NK-92 treated with Interleukin-12 subunit alpha and Interleukin-12 subunit beta, amount 100 ng/mL, for 24 hours (cell line): ENCODE results near the gene SKIDA1.

ENCODE experiments used
- DNase-seq: peaks from one replicate; lab custom pipeline; 2025; lab: John Stamatoyannopoulos, UW

Gene SKIDA1

DNA sequence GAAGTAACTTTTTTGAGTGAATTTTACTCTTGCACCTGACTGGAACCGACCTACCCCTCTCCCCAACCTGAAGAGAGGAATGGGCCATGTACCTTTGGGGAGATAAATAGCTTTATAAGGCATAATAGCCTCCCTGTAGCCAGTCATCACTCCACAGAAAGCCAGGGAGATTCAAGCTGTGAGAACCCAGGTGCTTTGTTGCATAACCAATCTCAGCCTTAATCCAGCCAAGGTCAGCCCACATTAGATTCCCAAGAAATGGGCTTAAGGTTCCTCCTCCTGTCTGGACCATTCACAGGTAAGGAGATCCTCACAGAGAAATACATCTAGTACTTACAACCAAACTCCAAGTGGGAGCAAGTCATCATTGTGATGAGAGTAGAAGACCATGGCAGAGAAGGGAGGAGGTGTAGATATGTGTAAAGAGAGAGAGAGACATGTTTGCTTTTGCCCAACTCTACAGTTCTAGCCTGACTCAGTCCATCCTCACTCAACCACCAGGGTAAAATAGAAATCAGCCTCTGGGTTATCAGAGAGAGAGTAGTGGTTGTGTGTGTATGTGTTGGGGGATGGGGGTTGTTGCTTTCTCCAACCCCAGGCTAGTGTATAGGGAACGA, 23.6 kb downstream of the SKIDA1 start:
- no peak for DNase-seq

DNA sequence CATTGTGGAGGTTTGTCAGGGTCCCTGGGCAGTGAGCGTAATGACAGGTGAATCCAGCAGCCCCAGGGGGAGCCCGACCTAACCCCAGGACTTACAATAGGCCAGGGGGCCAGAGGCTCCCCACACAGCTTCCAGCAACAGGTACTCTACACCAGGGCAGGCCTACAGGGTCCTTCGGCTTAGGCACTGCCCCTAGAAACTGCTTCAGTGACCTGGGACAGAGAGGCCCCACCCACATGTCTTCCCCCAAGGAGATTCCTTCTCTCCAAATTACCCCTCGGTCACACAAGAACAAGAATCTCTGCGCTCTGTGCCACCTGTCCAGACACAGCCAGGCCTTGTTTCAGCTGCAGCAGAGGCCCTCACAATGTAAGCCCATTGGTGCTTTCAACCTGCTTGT, 24.4 kb downstream of the SKIDA1 start:
- no peak for DNase-seq

DNA sequence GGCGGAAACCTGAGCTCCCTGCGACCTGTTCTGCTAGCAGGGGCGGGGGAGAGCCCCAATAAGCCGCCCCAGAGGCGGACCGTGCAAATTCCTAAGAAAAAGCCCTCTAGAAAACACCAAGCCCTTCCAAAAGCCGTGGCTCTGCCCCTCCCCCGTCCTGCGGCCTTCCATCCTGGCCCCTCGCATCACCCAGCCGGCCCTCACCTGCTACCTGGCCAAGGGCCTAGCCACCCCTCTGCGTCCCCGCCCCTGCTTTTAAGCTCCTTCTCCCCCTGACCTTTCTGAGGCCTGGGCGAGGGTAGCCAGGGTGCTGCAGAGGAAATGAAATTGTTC, 24.9 kb downstream of the SKIDA1 start:
- no peak for DNase-seq

DNA sequence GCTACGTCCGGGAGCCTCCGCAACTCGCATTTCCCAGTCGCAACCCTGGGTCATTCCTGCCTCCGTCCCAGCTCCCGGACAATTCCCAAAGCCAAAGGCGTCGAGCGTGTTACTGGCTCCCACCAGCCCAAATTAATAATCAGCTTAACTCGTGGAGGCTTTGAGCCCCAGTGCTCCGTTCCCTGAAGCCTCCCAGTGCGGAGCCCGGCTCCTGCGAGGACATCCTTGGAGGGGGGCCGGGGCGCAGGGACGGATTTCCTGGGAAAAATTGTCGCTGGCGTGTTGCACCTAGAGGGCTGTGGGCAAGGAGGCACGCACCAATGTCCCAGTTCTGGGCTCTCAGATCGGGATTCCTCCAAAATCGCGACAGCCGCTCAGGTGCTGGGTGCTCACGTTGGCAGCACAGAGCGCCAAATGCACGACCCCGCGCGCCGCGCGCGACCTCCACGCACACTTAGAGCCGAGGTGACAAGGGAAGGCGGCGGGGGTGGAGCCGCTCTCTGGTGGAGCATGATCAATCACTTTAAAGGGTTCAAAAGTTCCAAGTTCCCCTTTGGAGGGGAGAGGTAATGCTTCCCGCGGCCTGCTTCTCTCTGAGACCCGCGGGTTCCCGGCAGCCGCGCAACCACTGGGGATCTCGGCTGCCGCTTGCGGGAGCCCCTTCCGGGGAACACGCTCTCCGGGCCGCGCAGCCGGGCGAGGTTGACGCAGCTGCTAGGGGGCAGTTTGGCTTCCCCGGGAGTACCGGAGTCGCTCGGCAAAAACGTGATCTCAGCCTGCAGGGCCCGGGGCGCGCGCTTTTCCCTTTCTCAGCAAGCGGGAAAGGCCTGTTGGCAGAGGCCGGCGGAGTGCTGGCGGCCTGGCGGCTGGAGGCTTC, 25.5 kb downstream of the SKIDA1 start:
- DNase-seq: no peak

DNA sequence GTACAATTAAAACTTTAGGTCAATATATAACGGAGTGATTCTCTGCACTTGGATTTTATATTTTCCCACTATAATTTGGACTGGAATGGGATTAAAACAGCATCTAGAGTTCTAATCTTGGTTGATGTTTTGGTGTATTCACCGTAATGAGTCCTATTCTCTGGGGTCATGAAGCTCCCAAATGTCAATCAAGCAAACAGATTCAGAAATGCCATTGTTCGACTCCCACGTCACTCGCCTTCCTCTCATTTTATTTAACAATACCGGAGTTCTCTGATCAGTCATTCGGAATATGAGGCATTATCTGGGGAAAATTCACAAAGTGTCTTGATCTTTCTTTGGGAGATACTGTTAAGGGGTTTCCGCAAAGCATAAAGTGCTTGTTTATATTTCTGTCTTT, 26.5 kb downstream of the SKIDA1 start:
- no peak for DNase-seq

DNA sequence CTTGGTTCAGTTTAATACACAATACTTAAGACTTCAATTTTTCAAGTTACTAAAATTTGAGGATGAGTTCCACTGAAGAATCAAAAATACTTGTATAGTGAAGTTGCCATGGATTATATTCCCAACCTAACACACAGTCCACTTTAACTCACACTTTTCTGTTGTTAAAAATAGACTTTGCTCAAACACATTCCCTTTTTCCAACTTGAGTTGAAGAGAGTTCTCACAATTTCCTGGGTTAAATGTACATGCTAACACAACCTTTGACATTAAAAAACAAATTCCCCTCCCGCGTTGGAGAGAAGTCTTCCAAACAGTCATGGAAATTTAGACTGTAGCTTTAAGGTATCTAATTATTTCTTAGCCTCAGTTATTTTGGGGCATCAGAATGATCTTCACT, 27.1 kb downstream of the SKIDA1 start:
- no peak for DNase-seq

DNA sequence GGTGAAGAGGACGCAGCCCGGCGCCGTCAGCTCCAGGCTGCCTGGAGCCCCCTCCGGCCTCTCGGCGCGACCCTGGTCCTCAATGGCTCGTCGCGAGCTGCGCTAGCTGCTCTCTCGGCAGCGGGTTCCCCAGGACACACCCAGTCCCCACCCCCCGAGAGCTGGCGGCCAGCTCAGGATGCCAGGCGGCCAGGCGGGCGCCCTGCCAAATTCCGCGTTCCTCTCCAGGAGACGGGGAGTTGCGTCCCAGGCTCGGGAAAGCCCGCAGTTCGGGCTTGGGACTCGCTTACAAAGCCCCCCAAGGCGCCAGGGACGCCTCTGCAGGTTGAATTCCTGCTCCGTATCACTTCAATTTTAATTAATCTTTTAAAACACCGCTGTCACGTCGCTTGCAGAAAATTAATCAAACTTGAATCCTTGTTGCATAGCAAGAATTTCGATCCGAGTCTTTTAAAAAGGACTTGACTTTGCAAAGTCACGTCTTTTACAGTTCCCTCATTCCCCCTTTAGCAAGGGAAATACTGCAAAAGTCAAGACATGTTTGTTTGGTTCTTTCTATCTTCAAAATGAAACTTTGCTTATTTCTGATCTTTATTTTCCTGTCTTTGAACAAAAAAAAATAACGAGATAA, 28.2 kb downstream of the SKIDA1 start:
- no peak for DNase-seq

DNA sequence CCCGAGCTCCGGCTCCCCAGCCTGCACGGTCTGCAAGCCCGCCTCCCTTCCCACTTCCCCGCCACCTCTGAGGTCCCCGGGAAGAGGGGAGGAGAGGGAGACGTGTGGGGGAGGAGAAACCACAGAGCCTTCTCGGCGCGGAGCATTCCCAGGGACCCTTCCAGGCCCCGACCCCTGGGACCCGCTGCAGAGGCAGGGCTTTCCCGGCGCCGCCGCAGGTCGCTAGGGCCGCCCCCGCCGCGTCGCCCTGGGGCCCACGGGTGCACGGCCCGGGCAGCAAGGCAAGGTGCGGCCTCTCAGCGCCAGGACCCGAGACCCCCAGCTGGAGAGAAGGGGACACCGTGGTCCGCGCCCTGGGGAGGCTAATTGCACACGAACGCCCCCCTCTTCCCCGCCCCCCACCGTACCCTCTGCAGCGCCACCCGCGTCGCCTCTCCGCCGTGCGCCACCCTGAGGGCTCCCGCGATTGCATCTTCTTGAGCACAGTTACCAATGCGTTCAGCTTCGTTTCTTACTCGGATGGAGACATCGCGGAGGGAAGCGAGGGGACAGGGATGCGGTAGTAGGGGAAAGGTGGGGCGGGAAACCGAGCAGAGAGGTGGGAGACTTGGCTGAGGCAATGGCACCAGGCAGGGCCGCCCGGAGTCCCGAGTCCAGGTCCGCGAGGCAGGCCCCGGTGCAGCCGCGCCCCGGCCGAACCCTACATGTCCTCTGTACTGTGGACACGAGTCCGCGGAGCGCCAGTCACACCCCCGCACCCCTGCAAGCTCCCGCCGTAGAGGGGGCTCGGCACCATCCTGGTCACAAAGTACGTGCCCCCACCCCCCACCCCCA, 28.9 kb downstream of the SKIDA1 start:
- peak; percentile 8 for DNase-seq

DNA sequence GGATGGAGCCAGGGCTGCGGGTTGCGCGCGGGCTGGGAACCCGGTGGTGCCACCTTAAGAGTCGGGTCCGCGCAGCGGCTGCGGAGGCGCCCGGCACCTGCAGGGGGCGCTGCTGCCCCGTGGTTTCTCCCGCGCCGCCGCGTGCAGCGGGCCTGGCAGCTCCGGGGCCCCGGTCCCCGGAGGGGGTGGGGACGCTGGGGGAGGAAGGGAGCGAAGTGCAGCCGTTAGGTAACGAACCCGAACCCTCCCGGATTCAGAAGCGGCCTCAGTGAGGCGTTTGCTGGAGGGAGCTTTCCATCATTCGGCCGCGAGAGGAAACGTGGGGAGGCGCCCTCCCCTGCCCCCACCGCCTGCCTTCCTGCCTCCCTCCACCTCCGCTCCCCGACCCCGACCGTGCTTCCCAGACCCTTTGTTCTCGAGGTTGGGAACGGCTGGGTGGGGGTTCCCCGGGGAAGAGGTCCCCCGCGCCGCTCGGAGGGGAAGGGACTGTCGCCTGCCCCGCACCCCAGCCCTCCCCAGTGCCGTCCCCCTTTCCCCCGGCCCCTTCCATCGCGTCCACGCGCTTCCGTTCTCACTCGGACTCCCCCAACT, 29.6 kb downstream of the SKIDA1 start:
- peak; percentile 55 for DNase-seq

DNA sequence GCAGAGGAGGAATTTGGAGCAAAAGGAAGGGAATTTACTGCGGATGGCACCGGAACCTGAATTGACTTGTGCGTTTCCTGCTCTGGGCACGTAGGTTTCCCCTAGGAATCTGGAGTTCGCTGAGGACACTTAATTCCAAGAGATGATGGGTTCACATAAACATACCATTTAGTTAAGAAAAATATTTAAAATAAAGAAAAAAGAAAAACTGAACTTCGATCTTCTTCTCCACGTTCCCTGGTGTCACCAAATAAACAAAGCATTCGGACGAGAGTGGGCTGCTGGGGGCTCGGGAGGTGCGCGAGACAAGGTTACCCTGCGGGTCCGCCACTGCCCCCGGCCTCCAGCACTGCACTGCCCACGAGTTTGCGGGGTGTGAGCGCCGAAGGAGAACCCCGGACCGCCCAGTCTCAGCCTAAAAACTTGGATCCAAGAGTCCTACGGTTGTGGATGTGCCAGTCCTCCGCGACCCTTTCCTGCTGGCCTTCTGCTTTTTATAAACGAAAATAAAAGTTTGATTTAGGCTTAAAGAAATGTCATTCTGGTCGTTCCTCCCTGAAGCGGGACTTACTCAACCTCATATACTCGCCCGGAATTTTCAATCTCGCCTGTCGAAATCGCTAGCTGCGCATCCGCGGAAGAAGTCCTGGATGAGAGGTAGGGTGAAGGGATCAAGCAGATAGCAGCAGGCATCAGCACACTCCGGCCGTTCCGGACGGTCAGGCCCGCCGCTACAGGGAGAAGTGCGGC, 30.3 kb downstream of the SKIDA1 start:
- no peak for DNase-seq

DNA sequence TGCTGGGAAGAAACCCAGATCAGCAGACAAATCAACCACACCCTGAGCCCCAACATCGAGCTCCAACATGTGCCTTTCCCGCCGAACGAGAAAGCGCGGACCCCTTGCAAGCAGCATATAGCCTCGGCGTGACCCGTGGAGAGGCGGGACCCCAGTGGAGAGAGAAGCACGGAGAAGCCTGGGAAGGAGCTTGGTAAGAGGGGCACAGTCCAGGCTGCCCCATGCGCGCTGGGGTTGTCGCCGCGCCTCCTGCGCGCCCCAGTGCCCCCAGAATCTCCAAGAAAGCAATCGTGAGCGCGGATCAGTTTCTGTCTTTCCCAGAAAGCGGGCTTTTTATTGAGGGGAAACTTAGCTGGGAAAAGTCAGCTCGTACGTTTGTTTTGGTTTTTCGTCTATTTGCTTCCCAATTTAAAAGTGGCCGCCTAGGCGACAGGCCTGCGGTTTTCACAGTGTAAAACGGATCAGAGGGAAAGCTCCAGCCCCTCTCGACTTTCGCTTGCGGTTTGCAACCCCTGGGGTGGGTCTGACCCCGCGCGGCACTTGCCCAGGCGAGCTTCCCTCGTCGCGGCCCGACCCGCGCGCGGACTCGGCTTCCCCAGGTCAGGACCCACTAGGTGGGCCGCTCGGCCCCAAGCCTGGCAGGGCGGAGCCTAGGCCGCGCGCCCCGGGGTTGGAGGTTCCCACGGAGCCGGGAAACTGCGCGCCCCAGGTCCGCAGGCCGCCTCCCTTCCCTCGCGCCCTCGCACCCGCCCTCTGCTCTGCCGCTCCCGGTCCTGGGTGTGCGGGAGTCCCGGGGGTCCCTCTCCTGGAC, 31.1 kb downstream of the SKIDA1 start:
- DNase-seq: no peak

DNA sequence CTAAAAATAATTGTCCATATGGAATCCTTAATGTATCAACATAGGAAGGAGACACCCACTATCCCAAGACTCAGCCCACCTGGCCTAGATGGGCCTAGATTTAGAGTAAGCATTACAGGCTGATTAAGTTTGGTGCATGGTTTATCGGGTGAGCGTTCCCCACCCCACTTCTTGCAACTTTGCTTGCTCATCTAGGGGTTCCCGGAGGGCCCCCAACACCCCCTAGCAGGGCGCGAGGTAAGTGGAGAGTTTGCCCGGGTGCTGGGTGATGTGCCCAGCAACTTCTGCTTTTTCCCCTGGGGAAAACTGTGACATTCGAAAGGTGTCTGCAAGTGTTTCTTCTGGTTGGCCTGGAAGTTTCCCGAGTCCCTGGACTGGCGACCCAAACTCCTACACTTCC, 31.7 kb downstream of the SKIDA1 start:
- DNase-seq: no peak

DNA sequence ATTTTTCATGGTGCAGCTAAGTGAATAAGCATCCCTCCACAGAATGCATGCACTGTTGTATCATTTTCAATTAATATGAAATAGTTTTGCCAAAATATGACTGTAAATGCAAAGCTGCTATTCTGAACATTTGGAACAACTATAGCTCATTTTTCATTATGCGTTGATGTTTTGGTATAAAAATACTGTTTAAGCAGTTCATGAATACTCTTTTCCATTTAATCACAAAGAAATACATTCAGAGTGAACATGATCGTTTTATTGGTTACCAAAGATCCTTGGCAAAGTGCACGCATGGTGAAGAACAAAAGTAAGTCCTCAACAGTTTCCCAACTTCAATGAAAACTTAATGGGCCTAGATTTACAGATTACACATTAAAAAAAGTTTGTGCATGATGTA, 33.1 kb downstream of the SKIDA1 start:
- no peak for DNase-seq

DNA sequence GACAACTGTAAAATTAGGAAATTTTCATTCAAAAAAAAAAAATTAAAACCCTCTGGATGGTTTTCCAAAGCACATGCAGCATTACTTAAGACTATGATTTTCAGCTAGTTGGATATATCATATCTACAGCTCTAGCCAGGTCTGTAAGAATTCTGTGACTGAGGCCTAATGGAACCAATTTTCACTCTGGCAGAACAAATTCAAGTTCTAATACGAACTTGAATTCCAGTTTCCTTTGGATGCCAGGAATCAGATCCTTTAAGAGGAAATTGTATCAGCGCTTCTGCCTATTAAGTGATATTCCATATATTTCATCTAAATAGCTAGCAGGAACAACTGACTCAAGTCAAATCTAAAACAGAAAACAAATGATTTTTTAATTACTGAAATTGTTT, 34.8 kb downstream of the SKIDA1 start:
- DNase-seq: no peak

DNA sequence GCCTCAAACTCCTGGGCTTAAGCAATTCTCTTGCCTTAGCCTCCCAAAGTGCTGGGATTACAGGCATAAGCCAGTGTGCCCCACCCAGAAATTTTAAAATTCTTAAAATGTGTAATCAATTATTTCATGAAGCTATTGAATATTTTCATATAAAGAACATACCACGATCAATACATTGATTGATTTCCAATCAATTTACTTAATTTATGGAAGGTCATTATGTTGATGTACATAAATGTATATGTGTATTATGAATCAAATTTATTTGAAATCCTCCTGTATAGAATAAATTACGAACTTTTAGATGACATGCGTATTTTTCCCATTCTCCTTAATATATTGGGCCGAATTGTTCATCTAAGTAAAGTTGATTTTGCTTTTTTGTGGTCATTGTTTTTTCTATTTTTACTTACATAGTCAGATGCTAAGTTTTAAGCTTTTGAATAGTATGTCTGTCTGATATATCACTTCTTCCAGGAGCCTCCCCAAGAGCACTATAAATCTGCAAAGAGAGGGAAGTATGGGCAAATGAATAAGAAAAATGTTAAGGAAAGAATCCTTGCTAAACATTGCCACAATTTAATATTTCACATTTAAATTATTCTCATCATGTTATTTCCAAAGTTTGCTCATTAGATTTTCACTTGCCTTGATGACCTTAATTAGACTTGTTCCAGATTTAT, 35.3 kb downstream of the SKIDA1 start:
- DNase-seq: no peak

DNA sequence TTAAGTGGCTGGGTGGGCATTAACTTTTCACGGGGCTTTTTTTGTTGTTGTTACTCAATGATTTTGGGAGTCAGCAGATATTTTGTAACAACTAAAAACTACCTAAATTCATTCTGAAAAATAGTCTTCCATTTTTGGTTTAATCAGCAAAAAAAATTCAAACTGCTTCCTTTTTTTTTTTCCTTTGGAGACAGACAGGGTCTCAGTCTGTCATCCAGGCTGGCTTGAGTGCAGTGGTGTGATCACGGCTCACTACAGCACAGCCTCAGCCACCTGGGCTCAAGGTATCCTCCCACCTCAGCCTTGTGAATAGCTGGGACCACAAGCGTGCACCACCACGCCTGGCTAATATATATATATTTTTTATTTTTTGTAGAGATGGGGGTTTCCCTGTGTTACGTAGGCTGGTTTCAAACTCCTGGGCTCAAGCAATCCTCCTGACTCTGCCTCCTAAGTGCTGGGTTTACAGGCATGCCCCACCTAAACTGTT, 36.5 kb downstream of the SKIDA1 start:
- no peak for DNase-seq

DNA sequence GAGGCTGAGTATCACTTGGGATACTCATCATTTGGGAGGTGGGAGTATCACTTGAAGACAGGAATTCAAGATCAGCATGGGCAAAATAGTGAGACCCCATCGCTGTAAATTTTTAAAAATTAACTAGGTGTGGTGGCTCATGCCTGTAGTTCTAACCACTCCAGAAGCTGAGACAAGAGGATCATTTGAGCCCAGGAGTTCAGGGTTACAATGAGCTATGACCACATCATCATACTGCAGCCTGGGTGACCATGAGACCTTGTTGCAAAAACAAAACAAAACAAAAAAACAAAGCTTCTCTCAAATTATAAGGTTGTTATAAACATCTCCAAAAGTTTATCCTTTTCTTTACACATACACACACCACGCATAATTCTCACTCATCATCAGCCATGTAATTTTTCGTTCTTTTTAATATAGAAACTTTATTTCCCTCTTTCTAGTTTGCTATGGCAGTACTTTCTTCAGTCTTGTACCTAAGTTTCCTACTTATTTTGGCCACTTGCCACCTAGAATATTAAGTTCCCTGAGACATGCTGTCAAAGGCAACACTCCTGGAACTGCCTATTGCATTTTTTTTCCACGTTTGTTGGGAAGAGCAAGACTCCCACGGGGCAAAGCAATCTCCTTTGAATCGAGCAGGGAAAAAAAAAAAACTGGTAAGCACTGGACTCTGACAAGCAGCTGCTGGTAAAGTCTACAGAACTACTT, 37.1 kb downstream of the SKIDA1 start:
- DNase-seq: no peak

DNA sequence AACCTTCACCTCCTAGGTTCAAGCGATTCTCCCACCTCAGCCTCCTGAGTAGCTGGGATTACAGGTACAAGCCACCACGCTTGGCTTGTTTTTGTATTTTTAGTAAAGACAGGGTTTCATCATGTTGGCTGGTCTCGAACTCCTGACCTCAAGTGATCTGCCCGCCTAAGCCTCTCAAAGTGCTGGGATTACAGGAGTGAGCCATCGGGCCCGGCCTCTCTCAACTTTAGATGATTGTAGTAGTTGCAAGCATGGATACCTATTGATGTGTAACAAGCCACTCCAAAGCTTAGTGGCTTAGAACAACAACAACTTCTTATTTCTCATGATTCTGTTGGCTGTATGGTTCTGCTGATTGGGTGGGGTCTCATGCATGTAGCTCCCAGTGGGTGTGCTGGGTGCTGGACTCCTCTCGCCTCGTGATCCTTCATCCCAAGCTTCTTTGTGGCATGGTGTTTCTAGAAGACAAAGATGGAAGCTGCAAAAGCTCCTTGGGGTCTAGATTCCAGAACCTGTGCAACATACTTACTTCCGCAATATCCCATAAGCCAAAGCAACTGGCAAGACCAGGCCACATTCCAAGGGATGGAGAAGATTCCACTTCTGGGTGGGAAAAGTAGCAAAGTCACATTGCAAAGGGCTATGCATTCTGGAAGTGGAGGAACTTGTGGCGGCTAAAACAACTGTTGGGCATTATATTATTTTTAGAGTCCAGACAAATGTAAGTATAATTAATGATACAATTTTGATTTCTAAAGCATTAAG, 37.9 kb downstream of the SKIDA1 start:
- no peak for DNase-seq
